ENCODE data around the gene TOR1AIP2. TPM values are rescaled to one million over a fixed set of nuclear protein-coding genes. Genes with fewer than 3 reads are reported as not detected.

The TOR1AIP2 gene
- total RNA-seq, 2 experiments from 2014 or later: 31.0 to 49.9 TPM

- no peaks in the 10 kb centered on the region for H3K9me3 ChIP-seq (ENCODE audit: low read length)
- peaks cover 60% of the 10 kb centered on the region for H3K4me1 ChIP-seq (ENCODE audit: insufficient read depth, low read length, poor library complexity, severe bottlenecking)
- H3K9me2 ChIP-seq (ENCODE audit: insufficient read depth, low read length): no peaks in the 10 kb centered on the region
- H4K20me1 ChIP-seq (ENCODE audit: insufficient read depth, low read length): peaks cover 20% of the 10 kb centered on the region
- peak overlapping the region; percentile 77 for H3K4me2 ChIP-seq (ENCODE audit: low read length)
- TF ChIP-seq EZH2phosphoT487 (IDR thresholded peaks at IDR 0.05; ENCODE audit: borderline replicate concordance, low read depth, low read length) (no peak), CTCF (conservative IDR thresholded peaks at IDR 0.05; ENCODE audit: low read length) (no peak)
- peak overlapping the region; percentile 11 for H3K27ac ChIP-seq (ENCODE audit: low read depth, low read length, poor library complexity, severe bottlenecking)
- BruUV-seq (replicated peaks): no TSS peak
- peak overlapping the region; percentile 79 for H3K4me3 ChIP-seq (ENCODE audit: low read depth, low read length, poor library complexity, severe bottlenecking)
- DNase-seq (ENCODE audit: low spot score): no peak
- ChIA-PET CTCF (ENCODE audit: unreplicated experiment) (no interaction called here), POLR2A (interaction anchor here (0.6 to 1.3 kb wide), 4 partner anchors 9 to 280 kb away, joined by 3 to 7 read pairs (median 4); no protein-coding TSS in a partner anchor)
- intact Hi-C loops (cut with micrococcal nuclease; ENCODE audit: unreplicated experiment): no loop called here
- peaks cover 45% of the 10 kb centered on the region for H3K36me3 ChIP-seq (ENCODE audit: insufficient read depth, low read length)
- no peak overlapping the region for H2AFZ ChIP-seq (ENCODE audit: low read length)
- H3K79me2 ChIP-seq (ENCODE audit: insufficient read depth, low read depth, low read length): peaks cover 66% of the 10 kb centered on the region
Observed at GRCh38 chr1:179875596-179876299, 1.9 kb downstream of the TOR1AIP2 start.

- POLR2A ChIA-PET: no interaction called here
- CTCF ChIA-PET (ENCODE audit: unreplicated experiment): no interaction called here
- no peak overlapping the region for H3K4me3 ChIP-seq (ENCODE audit: low read depth, low read length, poor library complexity, severe bottlenecking)
- H2AFZ ChIP-seq (ENCODE audit: low read length): no peak overlapping the region
- H3K79me2 ChIP-seq (ENCODE audit: insufficient read depth, low read depth, low read length): peaks cover 71% of the 10 kb centered on the region
- intact Hi-C loops (cut with micrococcal nuclease; ENCODE audit: unreplicated experiment): no loop called here
- peaks cover 62% of the 10 kb centered on the region for H3K36me3 ChIP-seq (ENCODE audit: insufficient read depth, low read length)
- no peak for DNase-seq (ENCODE audit: low spot score)
- no peaks in the 10 kb centered on the region for H3K9me2 ChIP-seq (ENCODE audit: insufficient read depth, low read length)
- peak overlapping the region; percentile 62 for H3K4me2 ChIP-seq (ENCODE audit: low read length)
- peaks cover 20% of the 10 kb centered on the region for H4K20me1 ChIP-seq (ENCODE audit: insufficient read depth, low read length)
- H3K4me1 ChIP-seq (ENCODE audit: insufficient read depth, low read length, poor library complexity, severe bottlenecking): peaks cover 54% of the 10 kb centered on the region
- TF ChIP-seq EZH2phosphoT487 (IDR thresholded peaks at IDR 0.05; ENCODE audit: borderline replicate concordance, low read depth, low read length): no peak
- no peak for TF ChIP-seq CTCF (conservative IDR thresholded peaks at IDR 0.05; ENCODE audit: low read length)
- peak overlapping the region; percentile 38 for H3K27ac ChIP-seq (ENCODE audit: low read depth, low read length, poor library complexity, severe bottlenecking)
- BruUV-seq (replicated peaks): no TSS peak
- H3K9me3 ChIP-seq (ENCODE audit: low read length): no peaks in the 10 kb centered on the region
Observed at GRCh38 chr1:179873438-179873851, 4.2 kb downstream of the TOR1AIP2 start.

- H4K20me1 ChIP-seq (ENCODE audit: insufficient read depth, low read length): peaks cover 25% of the 10 kb centered on the region
- H3K9me2 ChIP-seq (ENCODE audit: insufficient read depth, low read length): no peaks in the 10 kb centered on the region
- peak overlapping the region; percentile 20 for H3K4me3 ChIP-seq (ENCODE audit: low read depth, low read length, poor library complexity, severe bottlenecking)
- H3K36me3 ChIP-seq (ENCODE audit: insufficient read depth, low read length): peaks cover 71% of the 10 kb centered on the region
- H3K79me2 ChIP-seq (ENCODE audit: insufficient read depth, low read depth, low read length): peaks cover 72% of the 10 kb centered on the region
- intact Hi-C loops (cut with micrococcal nuclease; ENCODE audit: unreplicated experiment): no loop called here
- peaks cover 50% of the 10 kb centered on the region for H3K4me1 ChIP-seq (ENCODE audit: insufficient read depth, low read length, poor library complexity, severe bottlenecking)
- no peak overlapping the region for H2AFZ ChIP-seq (ENCODE audit: low read length)
- peak overlapping the region; percentile 38 for H3K27ac ChIP-seq (ENCODE audit: low read depth, low read length, poor library complexity, severe bottlenecking)
- TF ChIP-seq EZH2phosphoT487 (IDR thresholded peaks at IDR 0.05; ENCODE audit: borderline replicate concordance, low read depth, low read length) (no peak), CTCF (conservative IDR thresholded peaks at IDR 0.05; ENCODE audit: low read length) (0 out of 2 replicates have a peak, but pooled peaks have one; percentile 15)
- no TSS peak for BruUV-seq (replicated peaks)
- peak; percentile 53 for DNase-seq (ENCODE audit: low spot score)
- H3K9me3 ChIP-seq (ENCODE audit: low read length): no peaks in the 10 kb centered on the region
- peak overlapping the region; percentile 62 for H3K4me2 ChIP-seq (ENCODE audit: low read length)
- ChIA-PET CTCF (ENCODE audit: unreplicated experiment) (no interaction called here), POLR2A (interaction anchor here (0.7 to 1.1 kb wide), 3 partner anchors 11 to 145 kb away, joined by 3 to 6 read pairs (median 3); no protein-coding TSS in a partner anchor)
Observed at GRCh38 chr1:179872558-179872957, 5.0 kb downstream of the TOR1AIP2 start.
